ENCODE data around the gene KDM4C.

KDM4C gene

DNA sequence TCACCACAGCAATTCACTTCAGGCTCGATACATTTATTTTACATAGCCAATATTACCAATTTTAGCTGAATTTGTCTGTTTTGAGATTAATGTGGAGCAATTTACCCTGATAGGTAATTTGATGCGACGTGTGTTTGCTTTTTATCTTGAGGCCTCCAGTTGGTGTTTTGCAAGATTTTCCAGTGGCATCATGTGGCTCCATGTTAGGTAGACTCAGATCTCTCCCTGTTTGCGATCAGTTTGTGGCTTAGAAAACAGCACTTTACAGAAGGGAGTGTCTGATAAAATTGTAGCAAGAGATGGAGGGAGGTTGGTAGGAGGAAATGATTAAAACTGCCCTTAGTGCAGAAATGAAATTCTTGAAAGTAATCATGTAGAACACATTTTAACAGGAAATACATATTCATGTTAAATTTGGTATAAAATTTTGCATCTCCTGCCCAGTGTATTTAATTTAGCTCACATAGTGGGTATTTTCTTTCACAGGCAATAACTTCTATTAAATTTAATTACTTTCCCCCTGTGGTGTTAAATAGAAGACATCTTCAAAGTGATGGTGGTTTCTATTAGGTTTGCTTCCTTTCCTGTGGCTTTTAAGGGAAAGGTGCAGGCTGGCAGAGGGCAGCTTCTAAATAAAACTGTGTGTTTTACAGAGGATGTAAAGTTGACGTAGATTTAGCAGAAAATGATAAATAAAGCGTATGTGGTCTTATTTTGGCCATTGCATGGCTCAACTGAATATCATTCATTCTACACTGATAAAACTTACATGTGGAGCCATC lies 135.8 kb downstream of the KDM4C start:
- no peak overlapping the region for H3K4me3 ChIP-seq
- no peak for DNase-seq
- H3K4me1 ChIP-seq = peaks cover 0 to 3% (median 0%) of the 10 kb centered on the region in 4 donors
- H3K36me3 ChIP-seq = peaks cover 9 to 18% (median 12%) of the 10 kb centered on the region in 3 donors
- TF ChIP-seq, protein P1, sequence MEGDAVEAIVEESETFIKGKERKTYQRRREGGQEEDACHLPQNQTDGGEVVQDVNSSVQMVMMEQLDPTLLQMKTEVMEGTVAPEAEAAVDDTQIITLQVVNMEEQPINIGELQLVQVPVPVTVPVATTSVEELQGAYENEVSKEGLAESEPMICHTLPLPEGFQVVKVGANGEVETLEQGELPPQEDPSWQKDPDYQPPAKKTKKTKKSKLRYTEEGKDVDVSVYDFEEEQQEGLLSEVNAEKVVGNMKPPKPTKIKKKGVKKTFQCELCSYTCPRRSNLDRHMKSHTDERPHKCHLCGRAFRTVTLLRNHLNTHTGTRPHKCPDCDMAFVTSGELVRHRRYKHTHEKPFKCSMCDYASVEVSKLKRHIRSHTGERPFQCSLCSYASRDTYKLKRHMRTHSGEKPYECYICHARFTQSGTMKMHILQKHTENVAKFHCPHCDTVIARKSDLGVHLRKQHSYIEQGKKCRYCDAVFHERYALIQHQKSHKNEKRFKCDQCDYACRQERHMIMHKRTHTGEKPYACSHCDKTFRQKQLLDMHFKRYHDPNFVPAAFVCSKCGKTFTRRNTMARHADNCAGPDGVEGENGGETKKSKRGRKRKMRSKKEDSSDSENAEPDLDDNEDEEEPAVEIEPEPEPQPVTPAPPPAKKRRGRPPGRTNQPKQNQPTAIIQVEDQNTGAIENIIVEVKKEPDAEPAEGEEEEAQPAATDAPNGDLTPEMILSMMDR (IDR thresholded peaks at IDR 0.05) = no peak
- H3K27ac ChIP-seq = no peak overlapping the region
- intact Hi-C loops (cut with DNase I; ENCODE audit: low total_unique reads) = no loop called here
- H3K9me3 ChIP-seq = no peaks in the 10 kb centered on the region
- no peaks in the 10 kb centered on the region for H3K27me3 ChIP-seq

DNA sequence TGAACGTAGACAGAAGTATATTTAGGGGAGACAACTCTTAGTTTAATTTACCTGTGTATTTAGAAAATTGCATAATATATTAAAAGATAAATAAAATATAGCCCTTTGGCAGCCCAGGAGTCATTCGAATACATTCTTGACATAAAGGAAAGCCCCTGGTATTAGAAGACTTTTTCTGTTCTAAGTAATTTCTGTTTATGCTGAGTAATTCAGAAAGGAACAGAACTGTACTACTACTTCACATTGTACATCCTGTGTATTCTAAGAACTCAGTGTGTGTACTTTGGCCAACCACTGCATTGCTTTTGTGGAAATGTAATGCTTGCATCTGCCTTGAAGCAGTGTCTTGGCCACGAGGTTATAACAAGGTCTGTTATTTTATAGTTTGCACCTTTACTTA lies 136.4 kb downstream of the KDM4C start:
- no peaks in the 10 kb centered on the region for H3K9me3 ChIP-seq
- H3K36me3 ChIP-seq = peaks cover 9 to 17% (median 11%) of the 10 kb centered on the region in 3 donors
- H3K4me3 ChIP-seq = no peak overlapping the region
- H3K4me1 ChIP-seq = peaks cover 0 to 3% (median 0%) of the 10 kb centered on the region in 4 donors
- no peak overlapping the region for H3K27ac ChIP-seq
- DNase-seq = no peak
- H3K27me3 ChIP-seq = no peaks in the 10 kb centered on the region
- TF ChIP-seq, protein P1 (IDR thresholded peaks at IDR 0.05) = no peak
- intact Hi-C loops (cut with DNase I; ENCODE audit: low total_unique reads) = no loop called here

DNA sequence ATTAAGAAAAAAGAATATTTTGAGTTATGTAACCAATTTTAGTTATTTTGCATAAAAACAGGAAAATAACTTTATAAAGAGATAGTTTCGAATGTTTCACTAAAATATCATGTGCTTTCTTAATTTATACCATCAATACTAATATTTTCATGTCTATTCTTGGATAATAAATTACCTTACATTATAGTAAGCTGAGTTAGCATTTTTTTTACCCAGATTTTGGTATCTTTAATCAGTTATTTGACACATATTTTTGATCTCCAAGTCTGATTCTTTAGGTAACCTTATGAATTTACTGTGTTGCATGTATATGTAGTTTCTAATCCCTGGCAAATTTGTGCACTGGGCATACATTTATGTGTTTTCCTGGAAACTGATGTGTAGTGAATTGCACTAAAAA lies 138.0 kb downstream of the KDM4C start:
- Histone ChIP-seq H3K9me3 (no peaks in the 10 kb centered on the region), H3K4me3 (no peak overlapping the region), H3K36me3 (peaks cover 8 to 10% (median 9%) of the 10 kb centered on the region in 3 donors), H3K4me1 (peaks cover 0 to 3% (median 0%) of the 10 kb centered on the region in 4 donors), H3K27me3 (no peaks in the 10 kb centered on the region), H3K27ac (no peak overlapping the region)
- TF ChIP-seq, protein P1 (IDR thresholded peaks at IDR 0.05) = no peak
- intact Hi-C loops (cut with DNase I; ENCODE audit: low total_unique reads) = no loop called here
- no peak for DNase-seq

DNA sequence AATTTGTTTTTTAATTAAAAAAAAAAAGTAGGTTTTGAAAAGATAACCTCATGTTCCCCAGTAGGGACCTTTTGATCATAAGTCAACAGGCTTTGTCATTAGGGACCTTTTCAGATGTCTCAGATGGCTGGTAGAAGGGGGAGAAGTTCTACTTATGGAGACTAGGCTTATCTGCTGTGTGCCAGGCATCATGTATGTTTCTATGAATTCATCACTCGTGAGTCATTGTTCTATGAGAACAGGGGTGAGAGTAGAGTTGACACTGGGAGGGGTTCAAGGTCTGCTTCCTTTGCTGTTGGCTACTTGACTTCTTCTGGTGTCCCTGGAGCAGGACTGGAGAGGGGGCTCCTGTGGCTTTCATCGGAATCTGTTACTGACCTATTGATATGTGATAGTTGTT lies 138.8 kb downstream of the KDM4C start:
- Histone ChIP-seq H3K4me1 (peaks cover 0 to 3% (median 0%) of the 10 kb centered on the region in 4 donors), H3K36me3 (peaks cover 8 to 10% (median 9%) of the 10 kb centered on the region in 3 donors), H3K4me3 (no peak overlapping the region), H3K27ac (no peak overlapping the region), H3K9me3 (no peaks in the 10 kb centered on the region), H3K27me3 (no peaks in the 10 kb centered on the region)
- intact Hi-C loops (cut with DNase I; ENCODE audit: low total_unique reads) = no loop called here
- no peak for DNase-seq
- TF ChIP-seq, protein P1 (IDR thresholded peaks at IDR 0.05) = no peak

DNA sequence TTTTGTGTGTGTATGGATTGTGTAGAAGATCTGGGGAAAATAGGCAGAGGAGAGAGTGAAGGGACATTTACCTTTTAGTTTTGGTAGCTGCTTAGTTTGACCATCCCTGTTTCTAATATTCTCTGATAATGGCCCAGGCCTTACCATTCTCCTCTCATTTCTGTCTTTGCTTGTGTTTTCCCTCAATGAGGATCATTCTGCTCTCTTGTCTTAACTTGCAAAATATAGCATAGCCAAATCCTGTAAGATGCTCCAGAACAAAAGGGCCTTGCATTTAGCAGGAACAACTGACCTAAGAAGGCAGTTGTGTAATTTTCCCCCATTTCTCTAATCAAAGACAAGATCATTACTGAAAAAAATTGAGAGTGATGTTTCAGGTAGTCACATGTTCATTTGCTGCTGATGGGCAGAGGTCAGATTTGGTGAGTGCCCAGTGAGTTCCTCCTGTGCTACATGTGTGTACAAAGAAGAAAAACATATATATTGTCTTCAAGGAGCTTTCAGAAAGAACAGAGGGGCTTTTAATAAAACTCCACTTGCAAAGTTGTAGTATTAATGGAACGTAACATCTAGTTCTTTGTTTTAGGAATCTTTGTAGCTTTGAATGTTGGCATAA lies 139.5 kb downstream of the KDM4C start:
- H3K27me3 ChIP-seq = no peaks in the 10 kb centered on the region
- no peak overlapping the region for H3K4me3 ChIP-seq
- no peak for DNase-seq
- H3K27ac ChIP-seq = no peak overlapping the region
- peaks cover 0 to 3% (median 0%) of the 10 kb centered on the region in 4 donors for H3K4me1 ChIP-seq
- TF ChIP-seq, protein P1 (IDR thresholded peaks at IDR 0.05) = no peak
- H3K9me3 ChIP-seq = no peaks in the 10 kb centered on the region
- H3K36me3 ChIP-seq = peaks cover 8 to 10% (median 9%) of the 10 kb centered on the region in 3 donors
- intact Hi-C loops (cut with DNase I; ENCODE audit: low total_unique reads) = no loop called here
